Gastrocnemius medialis (tissue), 4 donors: Measurements from ENCODE around the gene TMEM115.

Experiments used
- POLR2A ChIP-seq, 2 donors: fragments of 450-650 bp; IDR thresholded peaks; one replicate each; pipeline ENCODE4 v1.6.1; 2017; ENCODE audit warnings: antibody characterized with exemption in 2 of 2, mild to moderate bottlenecking in 2 of 2, moderate library complexity in 2 of 2
- TF ChIP-seq, protein P1 (sequence below), 5 experiments: fragments of 450-650 bp in 3 of 5; fragments of 200-600 bp in 2 of 5; sonication (generic) in 2 of 5; IDR thresholded peaks in 4 of 5; conservative IDR thresholded peaks in 1 of 5; 1 replicate in 4 of 5; 2 replicates in 1 of 5; pipeline ENCODE4 v1.5.1; 2016 to 2019; ENCODE audit warnings: antibody characterized with exemption in 5 of 5, mild to moderate bottlenecking in 3 of 5, moderate library complexity in 3 of 5

DNA sequence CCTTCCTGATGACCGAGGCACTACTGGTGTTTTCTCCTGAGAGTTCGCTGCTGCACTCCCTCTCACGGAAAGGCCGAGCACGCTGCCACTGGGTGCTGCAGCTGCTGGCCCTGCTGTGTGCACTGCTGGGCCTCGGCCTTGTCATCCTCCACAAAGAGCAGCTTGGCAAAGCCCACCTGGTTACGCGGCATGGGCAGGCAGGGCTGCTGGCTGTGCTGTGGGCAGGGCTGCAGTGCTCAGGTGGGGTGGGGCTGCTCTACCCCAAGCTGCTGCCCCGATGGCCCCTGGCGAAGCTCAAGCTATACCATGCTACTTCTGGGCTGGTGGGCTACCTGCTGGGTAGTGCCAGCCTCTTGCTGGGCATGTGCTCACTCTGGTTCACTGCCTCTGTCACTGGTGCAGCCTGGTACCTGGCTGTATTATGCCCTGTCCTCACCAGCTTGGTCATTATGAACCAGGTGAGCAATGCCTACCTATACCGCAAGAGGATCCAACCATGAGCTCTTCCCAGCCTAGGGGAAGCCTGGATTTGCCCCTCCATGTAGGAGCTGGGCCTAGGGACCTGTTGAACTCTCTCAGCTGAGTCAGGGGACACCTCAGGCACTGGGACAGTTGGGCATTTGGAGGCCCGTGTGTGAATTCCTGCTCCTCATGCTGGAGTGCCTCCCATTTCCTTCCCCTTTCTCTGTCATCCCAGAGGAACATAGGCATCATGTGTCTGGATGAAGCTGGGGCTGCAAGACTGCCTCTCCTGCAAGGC is 5.9 kb downstream of the TMEM115 start:
- TF ChIP-seq, protein P1, sequence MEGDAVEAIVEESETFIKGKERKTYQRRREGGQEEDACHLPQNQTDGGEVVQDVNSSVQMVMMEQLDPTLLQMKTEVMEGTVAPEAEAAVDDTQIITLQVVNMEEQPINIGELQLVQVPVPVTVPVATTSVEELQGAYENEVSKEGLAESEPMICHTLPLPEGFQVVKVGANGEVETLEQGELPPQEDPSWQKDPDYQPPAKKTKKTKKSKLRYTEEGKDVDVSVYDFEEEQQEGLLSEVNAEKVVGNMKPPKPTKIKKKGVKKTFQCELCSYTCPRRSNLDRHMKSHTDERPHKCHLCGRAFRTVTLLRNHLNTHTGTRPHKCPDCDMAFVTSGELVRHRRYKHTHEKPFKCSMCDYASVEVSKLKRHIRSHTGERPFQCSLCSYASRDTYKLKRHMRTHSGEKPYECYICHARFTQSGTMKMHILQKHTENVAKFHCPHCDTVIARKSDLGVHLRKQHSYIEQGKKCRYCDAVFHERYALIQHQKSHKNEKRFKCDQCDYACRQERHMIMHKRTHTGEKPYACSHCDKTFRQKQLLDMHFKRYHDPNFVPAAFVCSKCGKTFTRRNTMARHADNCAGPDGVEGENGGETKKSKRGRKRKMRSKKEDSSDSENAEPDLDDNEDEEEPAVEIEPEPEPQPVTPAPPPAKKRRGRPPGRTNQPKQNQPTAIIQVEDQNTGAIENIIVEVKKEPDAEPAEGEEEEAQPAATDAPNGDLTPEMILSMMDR (IDR thresholded peaks at IDR 0.05 in 4 of 5, conservative IDR thresholded peaks at IDR 0.05 in 1 of 5) = no peak
- TF ChIP-seq POLR2A (IDR thresholded peaks at IDR 0.05) = no peak
